LNCaP clone FGC (cell line): ENCODE data around the gene PLPP3.

ENCODE experiments used
- DNase-seq: peaks from one replicate; pipeline ENCODE4 v3.0.0-alpha.2; 2011; ENCODE audit warnings: low read depth
- H3K4me3 ChIP-seq: 2 replicates; pipeline ENCODE4 v1.5.1; 2011; ENCODE audit warnings: mild to moderate bottlenecking, low read depth, low read length, control low read depth
- TF ChIP-seq, protein P1 (sequence below): IDR thresholded peaks from 2 replicates; pipeline ENCODE4 v1.5.1; 2012; ENCODE audit warnings: mild to moderate bottlenecking; ENCODE audit not compliant: control insufficient read depth, insufficient read depth; ENCODE audit errors: extremely low read depth

Gene PLPP3

GRCh38 chr1:56491441-56491840, 87.9 kb downstream of the PLPP3 start:
- TF ChIP-seq, protein P1, sequence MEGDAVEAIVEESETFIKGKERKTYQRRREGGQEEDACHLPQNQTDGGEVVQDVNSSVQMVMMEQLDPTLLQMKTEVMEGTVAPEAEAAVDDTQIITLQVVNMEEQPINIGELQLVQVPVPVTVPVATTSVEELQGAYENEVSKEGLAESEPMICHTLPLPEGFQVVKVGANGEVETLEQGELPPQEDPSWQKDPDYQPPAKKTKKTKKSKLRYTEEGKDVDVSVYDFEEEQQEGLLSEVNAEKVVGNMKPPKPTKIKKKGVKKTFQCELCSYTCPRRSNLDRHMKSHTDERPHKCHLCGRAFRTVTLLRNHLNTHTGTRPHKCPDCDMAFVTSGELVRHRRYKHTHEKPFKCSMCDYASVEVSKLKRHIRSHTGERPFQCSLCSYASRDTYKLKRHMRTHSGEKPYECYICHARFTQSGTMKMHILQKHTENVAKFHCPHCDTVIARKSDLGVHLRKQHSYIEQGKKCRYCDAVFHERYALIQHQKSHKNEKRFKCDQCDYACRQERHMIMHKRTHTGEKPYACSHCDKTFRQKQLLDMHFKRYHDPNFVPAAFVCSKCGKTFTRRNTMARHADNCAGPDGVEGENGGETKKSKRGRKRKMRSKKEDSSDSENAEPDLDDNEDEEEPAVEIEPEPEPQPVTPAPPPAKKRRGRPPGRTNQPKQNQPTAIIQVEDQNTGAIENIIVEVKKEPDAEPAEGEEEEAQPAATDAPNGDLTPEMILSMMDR = no peak
- H3K4me3 ChIP-seq = no peak overlapping the region
- no peak for DNase-seq

- no peak overlapping the region for H3K4me3 ChIP-seq
- DNase-seq = no peak
- TF ChIP-seq, protein P1 = no peak
Observed at GRCh38 chr1:56490619-56491018, 88.7 kb downstream of the PLPP3 start.

DNA sequence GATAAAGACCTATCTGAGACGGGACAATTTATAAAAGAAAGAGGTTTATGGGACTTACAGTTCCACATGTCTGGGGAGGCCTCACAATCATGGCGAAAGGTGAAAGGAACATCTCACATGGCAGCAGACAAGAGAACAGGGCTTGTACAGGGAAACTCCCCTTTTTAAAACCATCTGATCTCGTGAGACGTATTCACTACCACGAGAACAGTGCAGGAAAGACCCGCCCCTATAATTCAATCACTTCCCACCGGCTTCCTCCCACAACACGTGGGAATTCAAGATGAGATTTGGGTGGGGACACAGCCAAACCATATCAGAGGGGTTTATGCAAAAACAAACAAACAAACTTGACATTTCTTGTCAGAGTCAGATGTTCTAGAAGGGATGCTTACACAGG, 89.7 kb downstream of the PLPP3 start:
- TF ChIP-seq, protein P1 = no peak
- H3K4me3 ChIP-seq = no peak overlapping the region
- no peak for DNase-seq

DNA sequence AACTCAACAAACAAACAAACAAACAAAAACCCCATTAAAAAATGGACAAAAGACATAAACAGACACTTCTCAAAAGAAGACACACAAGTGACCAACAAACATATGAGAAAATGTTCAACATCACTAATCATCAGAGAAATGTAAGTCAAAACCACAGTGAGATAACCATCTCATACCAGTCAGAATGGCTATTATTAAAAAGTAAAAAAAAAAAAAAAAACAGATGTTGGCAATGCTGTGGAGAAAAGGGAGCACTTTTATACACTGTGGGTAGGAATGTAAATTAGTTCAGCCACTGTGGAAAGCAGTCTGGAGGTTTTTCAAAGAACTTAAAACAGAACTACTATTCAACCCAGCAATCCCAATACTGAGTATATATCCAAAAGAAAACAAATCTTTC, 94.7 kb downstream of the PLPP3 start:
- TF ChIP-seq, protein P1 = no peak
- no peak for DNase-seq

DNA sequence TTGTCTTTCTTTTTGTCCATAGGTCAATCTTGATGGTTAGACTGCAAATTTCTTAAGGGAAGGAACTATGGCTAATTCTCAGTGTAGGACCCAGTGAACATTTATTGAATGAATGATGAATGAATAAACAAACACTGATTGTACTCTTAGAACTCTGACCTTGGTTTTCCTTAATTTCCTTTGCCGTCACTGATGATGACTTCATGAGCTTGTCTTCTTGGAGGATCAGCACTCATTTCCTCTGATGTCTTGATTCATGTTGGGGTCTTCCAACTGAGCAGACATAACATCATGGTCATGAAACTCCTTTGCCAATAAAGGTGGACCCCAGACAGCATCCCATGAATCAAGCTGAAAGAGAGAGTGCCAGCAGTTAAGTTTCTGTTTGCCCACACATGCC, 96.3 kb downstream of the PLPP3 start:
- DNase-seq = no peak
- TF ChIP-seq, protein P1 = no peak
- no peak overlapping the region for H3K4me3 ChIP-seq

More for the DNA sequence above, 94.7 kb downstream of the PLPP3 start:
- no peak overlapping the region for H3K4me3 ChIP-seq

- DNase-seq = no peak
- TF ChIP-seq, protein P1 = no peak
- H3K4me3 ChIP-seq = no peak overlapping the region
Observed at GRCh38 chr1:56482486-56482885, 96.9 kb downstream of the PLPP3 start.

DNA sequence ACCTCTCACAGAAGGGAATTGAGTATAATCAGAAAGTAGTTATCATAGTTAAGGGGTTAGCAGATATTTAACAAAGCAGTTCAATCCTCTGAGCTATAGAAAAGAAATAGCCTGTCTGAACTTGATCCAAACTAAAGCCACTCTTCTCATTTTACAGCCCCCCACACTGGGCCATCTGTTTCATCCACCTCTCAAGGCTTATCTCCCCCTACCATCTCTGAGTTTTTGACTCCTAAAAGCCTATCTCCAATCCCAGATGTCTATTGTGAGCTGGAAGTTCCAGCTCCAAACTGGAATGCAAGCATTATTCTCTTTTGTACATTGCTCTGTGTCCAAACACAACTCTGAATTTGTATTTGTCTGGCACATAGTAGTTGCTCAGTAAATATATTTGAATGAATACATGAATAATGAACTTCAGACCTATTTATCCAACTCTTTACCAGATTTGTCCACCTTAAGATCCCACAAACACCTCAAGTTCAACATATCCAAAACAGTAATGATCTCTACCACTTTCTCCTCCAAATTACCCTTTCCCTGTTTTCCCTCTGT, 98.1 kb downstream of the PLPP3 start:
- TF ChIP-seq, protein P1 = no peak
- DNase-seq = no peak

More for the DNA sequence above, 98.1 kb downstream of the PLPP3 start:
- H3K4me3 ChIP-seq = no peak overlapping the region
